MV-4-11 (cell line): ENCODE results near the gene C16orf78.

Source experiments
- DNase-seq: peaks from one replicate; lab custom pipeline; 2025; lab: John Stamatoyannopoulos, UW

The C16orf78 gene

DNA sequence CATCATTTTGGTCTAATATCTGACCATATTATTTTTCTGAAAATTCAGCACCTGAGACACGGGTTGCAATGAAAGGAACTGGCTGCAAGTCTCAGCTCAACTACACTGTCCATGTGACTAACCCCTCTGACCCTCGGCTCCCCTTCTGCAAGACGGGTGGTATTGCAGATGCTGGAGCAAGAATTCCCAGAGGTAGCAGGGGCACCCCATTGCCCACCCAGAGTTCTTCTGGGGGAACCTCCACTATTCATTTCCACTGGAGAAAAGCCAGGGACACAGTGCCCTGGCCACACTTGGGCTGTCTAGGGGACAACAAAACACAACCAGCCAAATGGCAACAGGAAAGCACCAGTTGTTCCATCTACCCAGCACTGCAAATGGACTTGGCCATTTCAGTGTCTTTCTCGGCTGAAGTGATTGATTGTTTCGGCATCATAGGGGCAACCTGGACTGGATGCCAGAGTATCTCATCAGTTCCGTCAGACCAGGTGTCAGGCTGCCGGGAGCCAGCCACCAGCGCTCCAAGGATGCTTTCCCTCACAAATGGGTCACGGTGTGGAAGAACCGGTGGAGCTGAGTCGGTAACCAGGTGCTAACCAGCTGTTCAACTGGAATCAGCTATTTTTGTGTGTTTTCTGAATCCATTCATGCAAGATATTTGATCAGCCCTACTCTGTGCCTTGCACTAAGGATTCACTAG, 58.1 kb downstream of the C16orf78 start:
- DNase-seq, result no peak

DNA sequence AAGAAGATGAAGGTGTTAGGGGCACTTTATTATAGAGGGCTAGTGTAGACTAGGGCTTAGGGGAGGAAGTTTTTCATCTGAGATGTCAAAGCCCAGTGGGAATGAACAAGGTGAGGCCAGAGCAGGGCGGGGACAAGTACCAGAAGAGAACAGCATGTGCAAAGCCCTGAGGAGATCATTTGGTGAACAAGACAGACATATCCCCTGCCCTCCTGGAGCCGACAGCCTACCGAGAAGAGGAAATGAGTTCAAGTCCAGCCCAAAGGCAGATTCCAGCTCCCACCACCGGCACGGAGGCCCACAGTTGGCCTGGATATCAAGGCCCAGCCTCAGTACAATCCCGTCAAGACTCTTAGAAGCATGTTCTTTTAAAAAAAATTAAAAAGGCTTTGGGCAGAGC, 61.1 kb downstream of the C16orf78 start:
- no peak for DNase-seq

DNA sequence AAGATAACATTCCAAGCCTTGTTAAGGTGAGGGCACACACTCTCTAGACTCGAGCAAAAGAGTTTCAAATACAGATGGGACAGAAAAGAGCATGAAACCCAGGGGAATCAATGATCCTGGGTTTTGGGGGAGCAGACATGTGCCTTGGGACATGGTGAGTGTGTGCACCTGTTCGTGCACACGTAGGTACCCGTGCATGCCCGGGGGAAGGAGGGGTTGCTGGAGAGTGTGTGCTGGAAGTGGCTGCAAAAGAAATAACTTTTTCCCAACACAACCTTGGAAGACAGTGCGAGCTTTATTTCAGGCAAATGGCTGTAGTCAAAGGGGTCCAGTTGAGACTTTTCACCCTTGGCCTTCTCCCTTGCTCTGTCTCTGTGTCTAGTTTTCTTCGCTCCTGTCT, 62.6 kb downstream of the C16orf78 start:
- no peak for DNase-seq

DNA sequence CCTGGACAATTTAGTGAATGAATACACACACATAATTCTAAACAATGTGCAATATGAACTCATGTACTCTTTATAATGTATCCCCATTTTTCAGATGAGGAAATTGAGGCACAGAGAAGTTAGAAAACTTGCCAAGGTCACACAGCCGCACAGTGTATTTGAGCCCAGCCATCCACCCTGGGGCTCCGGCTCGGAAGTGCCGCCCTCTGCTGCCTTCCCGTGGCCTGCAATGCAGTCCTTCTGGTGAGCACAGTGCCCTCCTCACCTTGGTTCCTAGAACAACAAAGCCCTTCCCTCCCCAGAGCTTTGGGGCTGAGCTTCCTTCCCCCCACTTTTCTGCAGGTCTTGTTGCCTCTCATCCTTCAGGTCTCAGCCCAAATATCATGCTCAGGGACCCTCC, 63.7 kb downstream of the C16orf78 start:
- DNase-seq, result no peak

DNA sequence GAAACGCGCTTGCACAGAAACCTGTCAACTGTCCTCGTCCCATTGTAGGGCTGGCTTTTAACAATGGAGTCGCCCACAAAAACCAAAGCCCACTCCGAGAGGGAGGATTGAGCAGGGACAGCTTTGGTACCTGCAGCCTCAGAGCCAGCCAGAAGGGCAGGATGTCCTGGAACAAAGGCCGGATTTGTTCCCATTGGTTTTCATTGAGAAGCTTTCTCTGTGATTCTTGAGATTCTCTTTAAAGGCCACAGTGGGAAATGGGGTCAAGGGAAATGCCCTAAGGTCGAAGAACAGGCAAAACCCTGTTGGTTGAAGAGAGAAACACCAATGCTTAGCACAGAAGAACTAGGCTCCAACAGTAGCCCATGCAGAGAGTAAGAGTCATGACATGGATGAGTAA, 65.4 kb downstream of the C16orf78 start:
- DNase-seq, result no peak

DNA sequence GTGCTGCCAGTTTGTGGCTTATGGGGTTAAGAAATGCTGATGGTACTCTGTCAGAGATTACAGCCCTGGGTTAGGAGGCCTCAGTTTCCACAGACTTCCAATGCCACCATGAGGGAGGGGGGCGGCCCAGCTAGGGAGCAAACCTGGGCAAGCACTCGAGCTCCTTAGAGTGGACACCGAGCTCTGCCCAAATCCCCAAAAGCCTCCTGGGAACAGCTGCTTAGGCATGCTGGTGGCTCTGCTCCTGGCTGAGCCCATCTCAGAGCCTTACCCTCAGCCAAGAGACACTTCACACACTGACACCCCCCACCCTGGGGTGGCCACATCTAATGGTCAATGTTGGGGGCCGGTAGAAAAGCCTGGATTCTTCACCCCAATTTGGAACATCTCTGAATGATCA, 66.1 kb downstream of the C16orf78 start:
- no peak for DNase-seq

DNA sequence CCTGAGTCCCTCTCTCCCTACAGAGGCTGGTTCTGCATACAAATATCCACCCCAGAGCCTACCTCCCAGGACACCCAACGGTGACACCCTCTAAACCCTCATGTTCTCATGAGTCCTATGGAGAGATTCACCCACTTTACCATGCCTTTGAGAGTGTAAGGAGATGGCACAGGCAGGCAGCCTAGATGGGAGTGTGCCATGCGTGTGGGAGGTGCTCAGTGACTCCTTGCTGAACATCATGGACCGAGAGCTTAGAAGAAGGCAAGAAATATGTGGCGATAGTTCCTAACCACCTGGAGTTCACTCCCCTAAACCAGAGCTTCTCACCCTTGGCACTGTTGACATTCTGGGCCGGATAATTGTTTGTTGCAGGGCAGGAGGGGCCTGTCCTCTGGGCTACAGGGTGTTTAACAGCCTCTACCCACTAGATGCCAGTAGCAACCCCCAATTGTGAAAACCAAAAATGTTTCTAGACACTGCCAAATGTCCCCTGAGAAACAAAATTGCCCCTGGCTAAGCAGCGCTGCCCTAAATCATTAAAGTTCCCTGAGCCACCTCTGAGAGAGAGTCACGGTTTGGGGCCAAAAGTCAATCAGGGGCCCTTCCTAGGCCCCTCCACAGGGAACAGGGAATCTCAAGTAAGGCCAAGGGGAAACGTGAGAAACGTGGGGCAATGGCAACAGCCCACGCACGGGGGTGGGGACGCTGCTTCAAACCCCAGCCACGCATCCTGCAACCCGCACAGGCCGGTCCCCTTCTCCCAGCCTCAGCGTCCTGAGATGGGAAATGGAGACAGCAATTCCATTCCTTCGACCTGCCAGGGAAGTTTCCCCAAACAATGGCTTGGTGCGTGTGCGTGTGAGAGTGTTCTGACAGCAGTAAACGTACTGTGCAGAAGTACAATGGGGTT, 66.8 kb downstream of the C16orf78 start:
- DNase-seq, result no peak

DNA sequence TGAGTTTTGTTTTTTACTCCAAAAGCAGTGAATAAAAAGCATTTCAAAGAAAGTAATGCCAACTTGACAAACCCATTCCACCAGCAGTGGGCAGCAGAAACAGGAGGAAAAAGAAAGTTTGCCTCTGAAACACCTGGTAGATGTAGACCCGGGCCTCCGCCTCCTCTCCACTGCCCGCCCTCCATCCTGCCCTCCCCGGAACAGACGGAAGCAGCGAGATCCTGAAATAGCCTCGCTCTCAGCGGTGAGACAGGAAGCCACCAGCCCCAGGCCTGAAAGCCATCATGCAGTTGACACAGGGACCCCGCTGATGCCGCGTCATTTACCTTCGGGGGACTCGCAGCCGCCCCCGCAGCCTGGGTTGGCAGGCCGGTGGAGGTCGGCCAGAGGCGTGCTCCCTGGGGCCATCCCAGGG, 67.8 kb downstream of the C16orf78 start:
- peak; percentile 11 for DNase-seq

DNA sequence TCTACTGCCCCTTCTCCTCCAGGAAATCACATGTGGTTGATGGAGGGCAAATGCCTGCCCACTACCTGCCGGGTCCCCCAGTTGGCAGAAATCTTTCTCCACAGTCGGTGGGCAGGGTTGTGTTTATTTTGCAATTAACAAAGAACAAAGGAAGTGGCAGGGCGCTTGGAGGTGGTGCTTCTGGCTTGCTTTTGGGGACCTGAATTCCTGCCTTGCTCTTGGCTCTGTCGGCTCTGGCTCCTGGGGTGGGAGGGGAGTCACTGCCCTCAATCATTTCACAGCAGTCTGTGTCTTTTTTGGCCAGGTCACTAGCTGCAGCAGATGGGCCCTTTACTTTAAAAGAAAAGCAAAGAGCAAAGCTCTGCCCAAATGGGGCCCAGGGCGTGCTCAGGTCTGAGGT, 69.2 kb downstream of the C16orf78 start:
- no peak for DNase-seq

DNA sequence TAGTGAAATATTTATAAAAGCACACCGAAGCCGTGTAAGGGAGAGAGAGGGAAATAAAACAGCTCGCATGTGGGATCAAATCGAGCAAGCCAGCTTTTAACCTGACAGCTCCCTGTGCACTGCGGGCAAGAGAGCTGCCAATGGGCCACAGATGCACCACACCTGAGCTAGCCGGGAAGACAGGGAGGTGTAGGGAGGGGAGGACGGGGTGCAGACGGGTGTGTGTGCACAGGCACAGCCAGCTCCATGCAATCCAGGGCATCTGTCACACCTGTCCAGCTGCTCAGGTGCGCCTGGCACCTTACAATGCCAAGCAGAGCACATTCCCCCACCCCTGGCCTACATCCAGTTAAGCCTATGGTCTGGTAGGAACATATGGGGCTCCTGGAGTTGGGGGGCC, 70.0 kb downstream of the C16orf78 start:
- DNase-seq, result no peak

DNA sequence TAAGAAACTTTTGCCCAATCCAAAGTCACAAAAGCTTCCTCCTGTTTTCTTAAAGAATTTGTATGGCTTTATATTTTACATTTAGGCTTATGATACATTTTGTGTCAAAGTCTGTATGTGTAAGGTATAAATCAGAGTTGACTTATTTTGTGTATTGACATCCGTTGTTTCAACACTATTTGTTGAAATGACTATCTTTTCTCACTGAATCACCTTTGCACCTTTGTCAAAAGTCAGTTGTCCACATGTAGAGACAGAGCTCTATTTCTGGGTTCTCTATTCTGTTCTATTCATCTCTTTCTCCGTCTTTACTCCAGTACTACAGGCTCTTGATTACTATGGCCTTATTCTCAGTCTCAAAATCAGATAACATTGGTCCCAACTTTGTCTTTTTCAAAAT, 73.2 kb downstream of the C16orf78 start:
- no peak for DNase-seq
